CD8-positive, alpha-beta memory T cell (primary cell): Measurements from ENCODE around the gene ANKRD44. TPM values are rescaled to one million over a fixed set of nuclear protein-coding genes. Genes with fewer than 3 reads are reported as not detected.

ENCODE experiments used
- CTCF ChIA-PET: fragments of 350-600 bp; sonication (Branson Sonifier 250); formaldehyde crosslinking; loops from one replicate; lab custom pipeline; 2021; ENCODE audit warnings: antibody characterized with exemption; lab: Charles Lee
- POLR2A ChIA-PET: fragments of 350-600 bp; sonication (Branson Sonifier 250); formaldehyde crosslinking; loops from one replicate; lab custom pipeline; 2021; ENCODE audit warnings: antibody characterized with exemption; lab: Charles Lee
- DNase-seq, 5 donors: peaks; one replicate each; pipeline versions ENCODE4 v3.0.0 to v3.0.0-alpha.2; 2020 to 2022; ENCODE audit warnings: mixed read lengths in 1 of 5
- H3K27ac ChIP-seq: one replicate; pipeline ENCODE4 v1.7.0; 2013; ENCODE audit warnings: low read depth, mild to moderate bottlenecking, low read length, moderate library complexity
- H3K27me3 ChIP-seq: 2 replicates; pipeline ENCODE4 v1.7.0; 2013; ENCODE audit warnings: low read length, mild to moderate bottlenecking; ENCODE audit not compliant: insufficient read depth, poor library complexity, severe bottlenecking
- H3K36me3 ChIP-seq: 2 replicates; pipeline ENCODE4 v1.7.0; 2013; ENCODE audit warnings: mild to moderate bottlenecking, low read length, moderate library complexity; ENCODE audit not compliant: insufficient read depth
- H3K4me1 ChIP-seq: 2 replicates; pipeline ENCODE4 v1.7.0; 2013; ENCODE audit warnings: mild to moderate bottlenecking, low read length, moderate library complexity; ENCODE audit not compliant: insufficient read depth
- H3K4me3 ChIP-seq: 2 replicates; pipeline ENCODE4 v1.7.0; 2013; ENCODE audit warnings: mild to moderate bottlenecking, low read length
- H3K9me3 ChIP-seq: 2 replicates; pipeline ENCODE4 v1.7.0; 2013; ENCODE audit warnings: mild to moderate bottlenecking, low read length
- H3K27ac Mint-ChIP-seq, 8 donors: one replicate each; pipeline ENCODE4 v1.8.0; 2020 to 2021; ENCODE audit warnings: mixed read lengths in 8 of 8, mild to moderate bottlenecking in 6 of 8, inconsistent platforms in 3 of 8, moderate library complexity in 3 of 8
- H3K27me3 Mint-ChIP-seq, 2 donors: one replicate each; pipeline ENCODE4 v1.8.0; 2020 to 2021; ENCODE audit warnings: mixed read lengths in 2 of 2, mild to moderate bottlenecking in 1 of 2, moderate library complexity in 1 of 2
- H3K36me3 Mint-ChIP-seq, 3 donors: one replicate each; pipeline ENCODE4 v1.8.0; 2020 to 2021; ENCODE audit warnings: mixed read lengths in 3 of 3, inconsistent platforms in 1 of 3, mild to moderate bottlenecking in 1 of 3
- H3K4me1 Mint-ChIP-seq, 3 donors: one replicate each; pipeline ENCODE4 v1.8.0; 2020 to 2021; ENCODE audit warnings: mixed read lengths in 3 of 3, inconsistent platforms in 1 of 3, mild to moderate bottlenecking in 1 of 3
- H3K4me3 Mint-ChIP-seq, 7 donors: one replicate each; pipeline ENCODE4 v1.8.0; 2020 to 2021; ENCODE audit warnings: mixed read lengths in 7 of 7, mild to moderate bottlenecking in 6 of 7, moderate library complexity in 4 of 7, inconsistent platforms in 2 of 7
- H3K9me3 Mint-ChIP-seq, 5 donors: one replicate each; pipeline ENCODE4 v1.8.0; 2020 to 2022; ENCODE audit warnings: mixed read lengths in 5 of 5, mild to moderate bottlenecking in 3 of 5, moderate library complexity in 2 of 5, inconsistent platforms in 1 of 5
- polyA plus RNA-seq: library from polyadenylated mRNA; unstranded; fragments of 300-500 nt; fragmentation: Illumina TruSeq; gene quantifications from one replicate; pipeline ENCODE4 v1.2.3, GENCODE V29; 2021
- total RNA-seq, 2 experiments: library from RNA; stranded (reverse); gene quantifications; one replicate each; pipeline ENCODE4 v1.2.3, GENCODE V29; 2021

Gene ANKRD44
- total and polyA plus RNA-seq, 3 experiments from 2014 or later = 90.1 to 150 (median 142) TPM

DNA sequence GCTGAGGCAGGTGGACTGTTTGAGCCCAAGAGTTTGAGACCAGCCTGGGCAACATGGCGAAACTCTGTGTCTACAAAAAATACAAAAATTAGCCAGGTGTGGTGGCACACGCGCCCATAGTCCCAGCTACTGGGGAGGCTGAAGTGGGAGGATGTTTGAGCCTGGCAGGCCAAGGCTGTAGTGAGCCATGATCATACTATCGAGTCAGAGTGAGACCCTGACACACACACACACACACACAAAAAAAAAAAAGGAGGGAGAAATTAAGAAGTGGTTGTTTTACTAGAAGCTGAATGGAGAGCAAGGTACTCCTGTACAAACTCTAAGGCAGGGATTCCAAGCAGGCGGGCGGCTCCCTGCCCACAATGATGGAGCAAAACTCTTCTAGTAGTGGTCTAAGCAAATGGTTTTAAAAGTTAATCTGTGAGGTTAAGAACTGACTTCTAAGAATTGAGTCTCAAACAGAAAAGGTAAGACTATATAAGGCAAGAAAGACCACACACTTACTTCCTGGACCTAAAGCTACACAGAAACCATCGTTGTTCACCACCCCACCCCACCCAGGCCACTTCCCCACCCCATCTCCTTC lies 2.6 kb downstream of the ANKRD44 start:
- H3K9me3 ChIP-seq = no peaks in the 10 kb centered on the region
- peaks cover 0 to 19% (median 4%) of the 10 kb centered on the region in 3 donors for H3K36me3 Mint-ChIP-seq
- peak overlapping the region; percentile 84 to 98 (median 96) for H3K4me3 Mint-ChIP-seq
- no peaks in the 10 kb centered on the region for H3K27me3 ChIP-seq
- POLR2A ChIA-PET = interaction anchor here (0.6 to 4.8 kb wide), 16 partner anchors 8 to 111 kb away, joined by 3 to 68 read pairs (median 6); no protein-coding TSS in a partner anchor
- CTCF ChIA-PET = interaction anchor here (0.6 to 6.4 kb wide), 14 partner anchors 9 to 195 kb away, joined by 3 to 80 read pairs (median 11); no protein-coding TSS in a partner anchor
- no peaks in the 10 kb centered on the region for H3K27me3 Mint-ChIP-seq
- H3K4me1 Mint-ChIP-seq = peaks cover 63 to 84% (median 74%) of the 10 kb centered on the region in 3 donors
- H3K27ac Mint-ChIP-seq = peak overlapping the region; percentile 95 to 99 (median 96)
- DNase-seq = peak in 2 of 5 donors; percentile 42 to 55
- H3K36me3 ChIP-seq = no peaks in the 10 kb centered on the region
- peaks cover 64% of the 10 kb centered on the region for H3K4me1 ChIP-seq
- peak overlapping the region; percentile 85 for H3K4me3 ChIP-seq
- H3K27ac ChIP-seq = peak overlapping the region; percentile 79
- no peaks in the 10 kb centered on the region for H3K9me3 Mint-ChIP-seq

DNA sequence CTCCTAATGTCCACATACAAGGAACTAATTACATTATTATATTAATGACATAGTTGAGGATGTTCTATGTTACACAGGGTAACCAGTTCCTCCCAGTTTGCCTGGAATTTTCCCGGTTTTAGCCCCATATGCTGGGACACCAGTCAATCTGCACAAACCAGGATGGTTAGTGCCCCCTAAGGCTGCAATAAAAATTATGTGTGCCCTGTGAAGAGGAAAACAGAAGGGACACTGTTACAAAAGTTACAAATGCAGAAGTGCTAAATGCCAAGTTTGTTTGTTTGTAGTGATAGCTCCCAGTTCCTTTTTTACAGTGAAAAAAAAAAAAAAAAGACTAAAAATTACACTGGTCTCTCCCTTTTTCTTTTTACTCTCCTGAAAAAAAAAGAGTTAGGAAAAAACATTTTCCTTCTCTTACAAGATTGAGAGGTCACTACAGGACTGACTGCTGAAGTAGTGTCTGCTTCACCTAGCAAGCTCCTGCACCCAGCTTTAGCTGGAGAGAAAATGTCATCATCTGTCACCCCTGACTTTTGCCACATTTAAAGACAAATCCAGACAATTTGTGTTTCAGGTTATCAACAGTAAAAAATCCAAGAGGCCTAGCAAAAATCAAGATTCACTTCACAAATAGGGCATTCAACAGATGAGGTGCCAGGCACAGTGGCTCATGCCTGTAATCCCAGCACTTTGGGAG lies 3.2 kb downstream of the ANKRD44 start:
- Mint-ChIP-seq H3K36me3 (peaks cover 4 to 23% (median 5%) of the 10 kb centered on the region in 3 donors), H3K27me3 (no peaks in the 10 kb centered on the region), H3K9me3 (no peaks in the 10 kb centered on the region), H3K4me3 (peak overlapping the region; percentile 84 to 98 (median 96)), H3K27ac (peak overlapping the region; percentile 95 to 99 (median 96)), H3K4me1 (peaks cover 67 to 84% (median 78%) of the 10 kb centered on the region in 3 donors)
- POLR2A ChIA-PET = interaction anchor here (0.7 to 3.5 kb wide), 12 partner anchors 10 to 1136 kb away, joined by 3 to 20 read pairs (median 5); no protein-coding TSS in a partner anchor
- H3K4me1 ChIP-seq = peaks cover 69% of the 10 kb centered on the region
- H3K27ac ChIP-seq = no peak overlapping the region
- no peaks in the 10 kb centered on the region for H3K9me3 ChIP-seq
- peak overlapping the region; percentile 85 for H3K4me3 ChIP-seq
- no peaks in the 10 kb centered on the region for H3K27me3 ChIP-seq
- CTCF ChIA-PET = interaction anchor here (1.0 to 6.4 kb wide), 7 partner anchors 8 to 116 kb away, joined by 3 to 80 read pairs (median 17); no protein-coding TSS in a partner anchor
- DNase-seq = no peak
- no peaks in the 10 kb centered on the region for H3K36me3 ChIP-seq

DNA sequence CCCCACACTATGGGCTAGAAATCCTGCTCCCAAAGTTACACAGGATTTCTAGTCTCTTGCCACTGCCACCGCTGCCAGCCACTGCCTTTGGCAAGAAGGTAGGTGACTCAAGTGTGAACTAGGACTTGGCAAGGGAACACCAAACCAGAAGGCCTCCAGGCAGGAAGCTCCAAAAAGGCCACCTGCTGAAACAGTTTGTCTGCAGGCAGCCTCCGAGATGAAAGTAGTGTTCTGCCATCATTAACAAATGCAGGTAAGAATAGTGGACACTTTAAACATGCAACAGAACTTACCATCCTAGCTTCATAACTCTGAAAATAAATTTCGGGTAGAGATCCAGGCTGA lies 3.9 kb downstream of the ANKRD44 start:
- Histone ChIP-seq H3K27ac (no peak overlapping the region), H3K9me3 (no peaks in the 10 kb centered on the region), H3K27me3 (no peaks in the 10 kb centered on the region), H3K4me3 (peak overlapping the region; percentile 85), H3K36me3 (peaks cover 5% of the 10 kb centered on the region), H3K4me1 (peaks cover 69% of the 10 kb centered on the region)
- Mint-ChIP-seq H3K27me3 (no peaks in the 10 kb centered on the region), H3K9me3 (no peaks in the 10 kb centered on the region), H3K4me1 (peaks cover 67 to 84% (median 78%) of the 10 kb centered on the region in 3 donors), H3K27ac (peak overlapping the region; percentile 94 to 99 (median 96)), H3K36me3 (peaks cover 9 to 29% (median 10%) of the 10 kb centered on the region in 3 donors), H3K4me3 (peak overlapping the region; percentile 84 to 98 (median 96))
- POLR2A ChIA-PET = interaction anchor here (0.7 to 3.5 kb wide), 10 partner anchors 12 to 1136 kb away, joined by 3 to 20 read pairs (median 5); no protein-coding TSS in a partner anchor
- CTCF ChIA-PET = interaction anchor here (0.7 to 6.4 kb wide), 4 partner anchors 9 to 115 kb away, joined by 4 to 42 read pairs (median 13); no protein-coding TSS in a partner anchor
- peak in 4 of 5 donors; percentile 21 to 55 (median 32) for DNase-seq

DNA sequence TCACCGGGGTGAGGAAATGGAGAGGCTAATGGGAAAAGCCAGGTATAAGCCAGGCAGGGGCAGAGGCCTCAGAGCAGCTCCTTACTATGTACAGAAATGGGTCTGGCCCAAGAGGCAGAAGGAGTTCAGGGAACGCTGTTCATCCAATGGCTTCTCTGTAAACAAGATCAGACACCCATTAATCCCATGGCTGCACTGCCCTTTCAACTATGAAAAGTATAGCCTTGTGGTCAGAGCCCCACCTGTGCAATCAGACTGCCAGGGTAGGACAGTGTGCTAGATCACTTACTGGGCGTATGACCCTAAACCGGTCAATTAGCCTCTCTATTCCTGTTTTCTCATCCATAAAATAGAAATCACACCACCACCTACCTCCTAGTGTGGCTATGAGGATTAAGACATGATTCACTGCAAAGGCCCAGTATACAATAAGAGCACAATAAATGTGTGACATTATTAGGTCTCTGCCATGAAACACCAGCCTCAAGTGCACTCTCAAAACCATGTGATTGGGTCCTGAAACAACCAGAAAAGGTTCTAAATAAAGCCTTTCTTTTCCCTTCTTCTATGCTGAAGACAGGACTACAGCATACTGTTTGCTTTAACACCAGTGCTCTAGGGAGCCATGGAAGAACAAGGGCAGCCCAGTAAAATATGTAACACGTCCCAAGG lies 4.4 kb downstream of the ANKRD44 start:
- Histone ChIP-seq H3K9me3 (no peaks in the 10 kb centered on the region), H3K4me1 (peaks cover 69% of the 10 kb centered on the region), H3K27ac (no peak overlapping the region), H3K4me3 (peak overlapping the region; percentile 85), H3K27me3 (no peaks in the 10 kb centered on the region), H3K36me3 (peaks cover 6% of the 10 kb centered on the region)
- CTCF ChIA-PET = interaction anchor here (0.7 to 6.4 kb wide), 10 partner anchors 9 to 115 kb away, joined by 3 to 42 read pairs (median 4); no protein-coding TSS in a partner anchor
- H3K4me3 Mint-ChIP-seq = peak overlapping the region; percentile 84 to 98 (median 96)
- H3K27ac Mint-ChIP-seq = peak overlapping the region; percentile 94 to 99 (median 96)
- no peaks in the 10 kb centered on the region for H3K27me3 Mint-ChIP-seq
- no peak for DNase-seq
- peaks cover 67 to 84% (median 78%) of the 10 kb centered on the region in 3 donors for H3K4me1 Mint-ChIP-seq
- no peaks in the 10 kb centered on the region for H3K9me3 Mint-ChIP-seq
- peaks cover 11 to 33% (median 12%) of the 10 kb centered on the region in 3 donors for H3K36me3 Mint-ChIP-seq
- POLR2A ChIA-PET = interaction anchor here (0.6 to 3.5 kb wide), 9 partner anchors 12 to 300 kb away, joined by 3 to 20 read pairs (median 4); no protein-coding TSS in a partner anchor

DNA sequence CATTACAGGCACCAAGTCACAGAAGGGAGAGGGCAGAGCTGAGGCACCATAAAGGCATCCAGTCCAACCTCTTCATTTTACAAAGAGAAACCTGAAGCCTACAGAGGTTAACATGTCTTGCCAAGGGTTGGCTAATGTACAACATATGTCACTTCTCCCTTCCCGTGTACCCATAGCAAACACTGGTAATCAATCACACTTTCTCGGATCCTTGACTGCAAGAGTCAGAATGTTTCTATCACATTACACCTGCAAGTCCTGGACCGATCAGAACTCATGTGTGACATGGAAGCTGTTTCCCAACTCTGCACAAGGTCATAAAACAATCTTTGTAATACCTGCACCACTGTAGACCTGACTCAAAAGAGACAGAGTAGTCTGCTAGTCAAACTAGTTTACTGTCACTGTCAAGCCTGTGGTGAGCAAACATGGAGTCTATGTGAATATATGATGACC lies 6.0 kb downstream of the ANKRD44 start:
- no peak for DNase-seq
- no peaks in the 10 kb centered on the region for H3K27me3 Mint-ChIP-seq
- H3K4me1 ChIP-seq = peaks cover 82% of the 10 kb centered on the region
- H3K4me3 Mint-ChIP-seq = peak overlapping the region; percentile 84 to 98 (median 89)
- H3K4me1 Mint-ChIP-seq = peaks cover 78 to 98% (median 91%) of the 10 kb centered on the region in 3 donors
- H3K36me3 Mint-ChIP-seq = peaks cover 17 to 40% (median 17%) of the 10 kb centered on the region in 3 donors
- no peaks in the 10 kb centered on the region for H3K9me3 Mint-ChIP-seq
- H3K9me3 ChIP-seq = no peaks in the 10 kb centered on the region
- H3K27ac ChIP-seq = peak overlapping the region; percentile 14
- CTCF ChIA-PET = interaction anchor here (0.9 to 3.3 kb wide), 5 partner anchors 11 to 113 kb away, joined by 3 to 11 read pairs (median 8); no protein-coding TSS in a partner anchor
- peaks cover 6% of the 10 kb centered on the region for H3K36me3 ChIP-seq
- H3K27ac Mint-ChIP-seq = peak overlapping the region; percentile 94 to 99 (median 96)
- H3K27me3 ChIP-seq = no peaks in the 10 kb centered on the region
- H3K4me3 ChIP-seq = peak overlapping the region; percentile 35
- POLR2A ChIA-PET = interaction anchor here (0.5 to 3.3 kb wide), 8 partner anchors 9 to 113 kb away, joined by 3 to 8 read pairs (median 4); no protein-coding TSS in a partner anchor

DNA sequence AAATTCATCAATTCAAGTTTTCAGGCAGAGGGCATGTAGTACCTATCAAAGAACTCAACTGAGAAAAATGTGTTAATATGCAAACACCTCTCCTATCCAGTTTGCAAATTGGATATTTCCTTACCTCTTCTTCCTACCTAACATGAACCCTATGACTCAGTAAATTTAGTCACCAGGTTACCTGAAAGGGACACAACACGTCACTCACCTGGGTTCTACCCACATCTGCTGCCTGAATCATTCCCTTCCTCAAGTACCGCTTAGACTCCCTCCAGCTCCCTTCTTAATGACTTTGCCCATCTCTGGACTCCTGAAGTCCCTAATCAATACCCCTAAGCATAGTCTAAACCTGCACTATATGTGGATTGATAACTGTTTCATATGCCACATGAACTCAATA lies 10.4 kb downstream of the ANKRD44 start:
- peak overlapping the region; percentile 39 to 83 (median 67) for H3K4me3 Mint-ChIP-seq
- CTCF ChIA-PET = interaction anchor here (0.8 to 3.0 kb wide), 5 partner anchors 10 to 187 kb away, joined by 3 to 8 read pairs (median 3); partner anchors contain the start of gene ANKRD44

DNA sequence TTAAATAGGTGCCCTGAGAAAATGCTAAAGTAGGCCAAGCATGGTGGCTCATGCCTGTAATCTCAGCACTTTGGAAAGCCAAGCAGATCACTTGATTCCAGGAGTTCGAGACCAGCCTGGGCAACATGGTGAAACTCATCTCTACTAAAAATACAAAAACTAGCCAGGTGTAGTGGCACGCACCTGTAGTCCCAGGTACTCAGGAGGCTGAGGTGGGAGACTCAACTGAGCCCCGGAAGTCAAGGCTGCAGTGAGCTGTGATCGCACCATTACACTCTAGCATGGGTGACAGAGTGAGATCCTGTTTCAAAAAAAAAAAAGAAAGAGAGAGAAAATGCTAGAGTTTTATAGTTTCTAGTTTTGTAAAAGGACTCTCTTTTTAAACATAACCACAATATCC lies 12.0 kb downstream of the ANKRD44 start:
- CTCF ChIA-PET = interaction anchor here (0.8 to 2.1 kb wide), 2 partner anchors 10 to 43 kb away, joined by 3 to 17 read pairs; partner anchors contain the start of gene ANKRD44
- H3K36me3 ChIP-seq = peaks cover 6% of the 10 kb centered on the region
- no peaks in the 10 kb centered on the region for H3K9me3 ChIP-seq
- Mint-ChIP-seq H3K4me1 (peaks cover 93 to 100% (median 99%) of the 10 kb centered on the region in 3 donors), H3K27ac (peak overlapping the region; percentile 71 to 99 (median 96)), H3K27me3 (no peaks in the 10 kb centered on the region), H3K36me3 (peaks cover 23 to 62% (median 39%) of the 10 kb centered on the region in 3 donors), H3K4me3 (peak overlapping the region; percentile 48 to 83 (median 72)), H3K9me3 (peaks cover 0 to 6% (median 0%) of the 10 kb centered on the region in 5 donors)
- H3K4me1 ChIP-seq = peaks cover 99% of the 10 kb centered on the region
- no peak overlapping the region for H3K27ac ChIP-seq
- H3K4me3 ChIP-seq = peak overlapping the region; percentile 19
- H3K27me3 ChIP-seq = no peaks in the 10 kb centered on the region
- peak in 1 of 5 donors; percentile 38 for DNase-seq
- POLR2A ChIA-PET = interaction anchor here (0.6 to 2.6 kb wide), 3 partner anchors 10 to 107 kb away, joined by 3 to 19 read pairs (median 3); no protein-coding TSS in a partner anchor

More for the DNA sequence above, 10.4 kb downstream of the ANKRD44 start:
- H3K36me3 Mint-ChIP-seq = peaks cover 25 to 59% (median 39%) of the 10 kb centered on the region in 3 donors
- Histone ChIP-seq H3K27me3 (no peaks in the 10 kb centered on the region), H3K9me3 (no peaks in the 10 kb centered on the region), H3K4me3 (peak overlapping the region; percentile 10), H3K36me3 (peaks cover 6% of the 10 kb centered on the region), H3K4me1 (peaks cover 100% of the 10 kb centered on the region), H3K27ac (no peak overlapping the region)
- no peaks in the 10 kb centered on the region for H3K27me3 Mint-ChIP-seq
- peak overlapping the region; percentile 78 to 99 (median 96) for H3K27ac Mint-ChIP-seq
- H3K4me1 Mint-ChIP-seq = peaks cover 91 to 100% (median 99%) of the 10 kb centered on the region in 3 donors
- POLR2A ChIA-PET = interaction anchor here (0.7 to 1.3 kb wide), 3 partner anchors 9 to 57 kb away, joined by 3 to 11 read pairs (median 6); no protein-coding TSS in a partner anchor
- DNase-seq = no peak
- H3K9me3 Mint-ChIP-seq = peaks cover 0 to 6% (median 0%) of the 10 kb centered on the region in 5 donors
